Measurements from ENCODE around the gene FOXN4.

FOXN4 gene

DNA sequence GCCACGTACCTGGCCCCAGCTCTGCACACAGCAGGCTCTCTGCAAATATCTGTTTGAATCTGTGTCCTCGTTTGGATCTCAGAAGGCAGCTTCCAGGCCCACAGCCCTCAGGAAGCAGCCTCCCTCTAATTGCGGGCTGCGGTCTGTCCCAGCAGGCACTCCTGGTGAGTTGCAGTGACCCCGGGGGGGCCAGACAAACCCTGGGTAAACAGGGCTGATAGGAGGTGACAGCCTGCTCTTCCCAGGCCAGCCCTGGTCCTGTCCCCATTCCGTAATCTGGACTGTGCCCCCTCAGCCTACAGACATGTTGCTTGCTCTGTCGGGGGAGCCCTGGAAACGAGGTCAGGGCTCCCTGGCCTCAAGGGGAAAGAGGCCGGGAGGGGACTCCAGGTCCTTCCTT lies 2.0 kb downstream of the FOXN4 start:
- TF ChIP-seq, protein P1, sequence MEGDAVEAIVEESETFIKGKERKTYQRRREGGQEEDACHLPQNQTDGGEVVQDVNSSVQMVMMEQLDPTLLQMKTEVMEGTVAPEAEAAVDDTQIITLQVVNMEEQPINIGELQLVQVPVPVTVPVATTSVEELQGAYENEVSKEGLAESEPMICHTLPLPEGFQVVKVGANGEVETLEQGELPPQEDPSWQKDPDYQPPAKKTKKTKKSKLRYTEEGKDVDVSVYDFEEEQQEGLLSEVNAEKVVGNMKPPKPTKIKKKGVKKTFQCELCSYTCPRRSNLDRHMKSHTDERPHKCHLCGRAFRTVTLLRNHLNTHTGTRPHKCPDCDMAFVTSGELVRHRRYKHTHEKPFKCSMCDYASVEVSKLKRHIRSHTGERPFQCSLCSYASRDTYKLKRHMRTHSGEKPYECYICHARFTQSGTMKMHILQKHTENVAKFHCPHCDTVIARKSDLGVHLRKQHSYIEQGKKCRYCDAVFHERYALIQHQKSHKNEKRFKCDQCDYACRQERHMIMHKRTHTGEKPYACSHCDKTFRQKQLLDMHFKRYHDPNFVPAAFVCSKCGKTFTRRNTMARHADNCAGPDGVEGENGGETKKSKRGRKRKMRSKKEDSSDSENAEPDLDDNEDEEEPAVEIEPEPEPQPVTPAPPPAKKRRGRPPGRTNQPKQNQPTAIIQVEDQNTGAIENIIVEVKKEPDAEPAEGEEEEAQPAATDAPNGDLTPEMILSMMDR (conservative IDR thresholded peaks at IDR 0.05; ENCODE audit: control insufficient read depth, insufficient read depth, low read depth, low read length): no peak
- no peak for DNase-seq (ENCODE audit: low read depth)
- no peak overlapping the region for H3K4me3 ChIP-seq (ENCODE audit: control insufficient read depth, low read depth, low read length)

DNA sequence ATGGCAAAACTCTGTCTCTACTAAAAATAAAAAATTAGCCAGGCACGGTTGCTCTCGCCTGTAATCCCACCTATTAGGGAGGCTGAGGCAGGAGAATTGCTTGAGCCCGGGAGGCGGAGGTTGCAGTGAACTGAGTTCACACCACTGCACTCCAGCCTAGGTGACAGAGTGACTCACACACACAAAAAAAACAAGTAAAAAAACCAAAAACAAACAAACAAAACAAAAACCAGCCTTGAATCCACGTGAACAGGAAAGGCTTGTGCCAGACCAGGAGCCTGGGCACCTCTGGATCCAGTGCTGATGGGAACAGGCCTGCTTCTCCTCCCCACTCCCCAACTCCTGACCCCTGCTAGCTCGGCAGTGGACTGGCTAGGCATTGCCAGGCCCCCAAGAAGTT lies 3.5 kb downstream of the FOXN4 start:
- TF ChIP-seq, protein P1 (conservative IDR thresholded peaks at IDR 0.05; ENCODE audit: control insufficient read depth, insufficient read depth, low read depth, low read length): no peak
- no peak for DNase-seq (ENCODE audit: low read depth)
- H3K4me3 ChIP-seq (ENCODE audit: control insufficient read depth, low read depth, low read length): no peak overlapping the region

GRCh38 chr12:109304485-109304884 lies 4.6 kb downstream of the FOXN4 start:
- no peak for DNase-seq (ENCODE audit: low read depth)
- TF ChIP-seq, protein P1 (conservative IDR thresholded peaks at IDR 0.05; ENCODE audit: control insufficient read depth, insufficient read depth, low read depth, low read length): no peak

GRCh38 chr12:109302770-109303169 lies 6.3 kb downstream of the FOXN4 start:
- no peak overlapping the region for H3K4me3 ChIP-seq (ENCODE audit: control insufficient read depth, low read depth, low read length)
- DNase-seq (ENCODE audit: low read depth): no peak
- TF ChIP-seq, protein P1 (conservative IDR thresholded peaks at IDR 0.05; ENCODE audit: control insufficient read depth, insufficient read depth, low read depth, low read length): no peak

More at GRCh38 chr12:109304485-109304884, 4.6 kb downstream of the FOXN4 start:
- H3K4me3 ChIP-seq (ENCODE audit: control insufficient read depth, low read depth, low read length): no peak overlapping the region

GRCh38 chr12:109302358-109302757 lies 6.7 kb downstream of the FOXN4 start:
- TF ChIP-seq, protein P1 (conservative IDR thresholded peaks at IDR 0.05; ENCODE audit: control insufficient read depth, insufficient read depth, low read depth, low read length): no peak

DNA sequence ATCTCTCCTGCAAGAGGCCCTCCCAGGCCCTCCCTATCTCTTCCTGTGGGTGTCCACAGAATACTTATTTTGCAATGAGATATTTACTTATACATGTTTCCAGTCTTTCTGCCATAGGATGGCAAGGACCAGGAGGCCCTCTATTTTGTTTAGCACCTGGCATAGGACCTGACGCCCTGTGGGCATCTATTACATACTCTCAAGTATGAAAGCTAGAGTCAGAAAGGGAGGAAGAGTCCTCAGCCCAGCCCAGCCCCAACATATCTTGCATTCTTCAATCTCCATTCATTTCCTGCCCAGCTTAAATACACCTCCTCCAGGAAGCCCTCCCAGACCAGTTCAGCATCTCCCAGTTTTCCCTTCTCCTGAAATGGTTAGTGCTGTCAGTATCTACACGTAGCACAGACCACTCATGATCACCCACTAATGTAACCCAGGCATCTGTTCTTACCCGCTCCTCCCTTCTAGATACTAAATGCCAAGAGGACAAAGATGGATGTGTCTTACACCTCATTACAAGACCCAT lies 7.4 kb downstream of the FOXN4 start:
- TF ChIP-seq, protein P1 (conservative IDR thresholded peaks at IDR 0.05; ENCODE audit: control insufficient read depth, insufficient read depth, low read depth, low read length): no peak
- no peak overlapping the region for H3K4me3 ChIP-seq (ENCODE audit: control insufficient read depth, low read depth, low read length)
- no peak for DNase-seq (ENCODE audit: low read depth)

More at GRCh38 chr12:109302358-109302757, 6.7 kb downstream of the FOXN4 start:
- H3K4me3 ChIP-seq (ENCODE audit: control insufficient read depth, low read depth, low read length): no peak overlapping the region
- no peak for DNase-seq (ENCODE audit: low read depth)

GRCh38 chr12:109299849-109300248 lies 9.2 kb downstream of the FOXN4 start:
- no peak overlapping the region for H3K4me3 ChIP-seq (ENCODE audit: control insufficient read depth, low read depth, low read length)
- DNase-seq (ENCODE audit: low read depth): no peak
- TF ChIP-seq, protein P1 (conservative IDR thresholded peaks at IDR 0.05; ENCODE audit: control insufficient read depth, insufficient read depth, low read depth, low read length): no peak
